SK-N-SH (cell line): ENCODE data around the gene DNHD1. TPM values are rescaled to one million over a fixed set of nuclear protein-coding genes. Genes with fewer than 3 reads are reported as not detected.

Source experiments
- CTCF ChIA-PET: fragments of 300-600, 350-600 bp; formaldehyde crosslinking; extraction: SDS; loops from one replicate; lab custom pipeline; 2021; lab: Yijun Ruan, JAX
- POLR2A ChIA-PET: fragments of 350-600 bp; sonication (Branson Sonifier 250); formaldehyde crosslinking; extraction: SDS; loops from one replicate; lab custom pipeline; 2020; ENCODE audit warnings: antibody characterized with exemption, inconsistent platforms; lab: Yijun Ruan, JAX
- DNase-seq: peaks from one replicate; pipeline ENCODE4 v3.0.0; 2012
- H2AFZ ChIP-seq: fragments of 200-600 bp; sonication (generic); 2 replicates; pipeline ENCODE4 v1.8.1; 2016; ENCODE audit warnings: antibody characterized with exemption, mild to moderate bottlenecking, low read depth
- H3F3A ChIP-seq: fragments of 200-600 bp; sonication (generic); replicated peaks from 2 replicates; pipeline ENCODE3; 2016; ENCODE audit warnings: antibody characterized with exemption, mild to moderate bottlenecking; ENCODE audit not compliant: insufficient read depth
- H3K27ac ChIP-seq, 2 experiments: fragments of 200-500 bp in 1 of 2; fragments of 200-600 bp in 1 of 2; sonication (Bioruptor generic) in 1 of 2; sonication (generic), shearing (Covaris generic) in 1 of 2; 2 replicates each; pipeline versions ENCODE4 v1.5.1 to v1.6.1; 2014 to 2016; ENCODE audit warnings: low read depth in 2 of 2, inconsistent platforms in 1 of 2, low read length in 1 of 2, mild to moderate bottlenecking in 1 of 2, mixed read lengths in 1 of 2
- H3K27me3 ChIP-seq: fragments of 200-600 bp; sonication (generic), shearing (Covaris generic); 2 replicates; pipeline ENCODE4 v1.6.1; 2016; ENCODE audit warnings: mixed run types; ENCODE audit not compliant: insufficient read depth
- H3K36me3 ChIP-seq, 2 experiments: fragments of 200-500 bp in 1 of 2; fragments of 200-600 bp in 1 of 2; sonication (Bioruptor generic) in 1 of 2; sonication (generic) in 1 of 2; replicated peaks in 1 of 2; 2 replicates each; pipeline versions ENCODE3 to v1.5.1; 2014 to 2016; ENCODE audit warnings: low read length in 1 of 2, mild to moderate bottlenecking in 1 of 2; ENCODE audit not compliant: insufficient read depth in 2 of 2, control insufficient read depth in 1 of 2
- H3K4me1 ChIP-seq, 2 experiments: fragments of 200-500 bp in 1 of 2; fragments of 200-600 bp in 1 of 2; sonication (Bioruptor generic) in 1 of 2; sonication (generic), shearing (Covaris generic) in 1 of 2; 2 replicates each; pipeline versions ENCODE4 v1.5.1 to v1.6.1; 2014 to 2016; ENCODE audit warnings: low read depth in 1 of 2, low read length in 1 of 2, mixed run types in 1 of 2; ENCODE audit not compliant: insufficient read depth in 2 of 2, control insufficient read depth in 1 of 2
- H3K4me2 ChIP-seq: fragments of 200-600 bp; sonication (generic), shearing (Covaris generic); 2 replicates; pipeline ENCODE4 v1.6.1; 2017; ENCODE audit warnings: mixed run types
- H3K4me3 ChIP-seq, 2 experiments: fragments of 200-500 bp in 1 of 2; fragments of 200-600 bp in 1 of 2; sonication (Bioruptor generic) in 1 of 2; sonication (generic), shearing (Covaris generic) in 1 of 2; 2 replicates each; pipeline versions ENCODE4 v1.5.1 to v1.8.1; 2014 to 2016; ENCODE audit warnings: low read depth in 2 of 2, inconsistent platforms in 1 of 2, low read length in 1 of 2, mild to moderate bottlenecking in 1 of 2, mixed read lengths in 1 of 2, moderate library complexity in 1 of 2
- H3K79me2 ChIP-seq: fragments of 200-600 bp; sonication (generic); 2 replicates; pipeline ENCODE4 v1.8.1; 2017; ENCODE audit warnings: mild to moderate bottlenecking; ENCODE audit not compliant: insufficient read depth
- H3K9ac ChIP-seq: fragments of 200-600 bp; sonication (generic); 2 replicates; pipeline ENCODE4 v1.6.1; 2017; ENCODE audit warnings: mixed run types
- H3K9me2 ChIP-seq: fragments of 200-600 bp; sonication (generic); 2 replicates; pipeline ENCODE4 v1.6.1; 2017; ENCODE audit warnings: mixed run types
- H3K9me3 ChIP-seq: fragments of 200-600 bp; sonication (generic); 2 replicates; pipeline ENCODE4 v1.6.1; 2017; ENCODE audit warnings: mixed run types, mild to moderate bottlenecking, moderate library complexity
- H4K20me1 ChIP-seq: fragments of 200-600 bp; sonication (generic); 2 replicates; pipeline ENCODE4 v1.6.1; 2017; ENCODE audit warnings: mild to moderate bottlenecking, mixed run types; ENCODE audit not compliant: insufficient read depth
- ELF1 ChIP-seq: IDR thresholded peaks from 2 replicates; pipeline ENCODE4 v1.4.0; 2012
- EP300 ChIP-seq, 2 experiments: IDR thresholded peaks; 2 replicates each; pipeline versions ENCODE4 v1.4.0 to v1.6.1; 2012; ENCODE audit warnings: borderline replicate concordance in 1 of 2, low read depth in 1 of 2, low read length in 1 of 2
- EZH2phosphoT487 ChIP-seq: fragments of 200-600 bp; sonication (generic); IDR thresholded peaks from 2 replicates; pipeline ENCODE4 v1.6.1; 2017; ENCODE audit warnings: low read depth, mixed run types, mild to moderate bottlenecking, antibody characterized with exemption, moderate library complexity, borderline replicate concordance
- FOSL2 ChIP-seq: IDR thresholded peaks from 2 replicates; pipeline ENCODE4 v1.4.0; 2012; ENCODE audit warnings: low read depth, mild to moderate bottlenecking, moderate library complexity, borderline replicate concordance
- FOXM1 ChIP-seq: IDR thresholded peaks from 2 replicates; pipeline ENCODE4 v1.4.0; 2012; ENCODE audit warnings: low read depth, mild to moderate bottlenecking
- GABPA ChIP-seq: IDR thresholded peaks from 2 replicates; pipeline ENCODE4 v1.4.0; 2012; ENCODE audit warnings: low read depth, mild to moderate bottlenecking
- JUND ChIP-seq: IDR thresholded peaks from 2 replicates; pipeline ENCODE4 v1.4.0; 2012
- RFX5 ChIP-seq: IDR thresholded peaks from 2 replicates; pipeline ENCODE4 v1.6.1; 2012; ENCODE audit warnings: mild to moderate bottlenecking, improper control_type of control experiment, low read length
- SIN3A ChIP-seq: IDR thresholded peaks from 2 replicates; pipeline ENCODE4 v1.6.1; 2012; ENCODE audit warnings: low read depth, mild to moderate bottlenecking, low read length, moderate library complexity, borderline replicate concordance
- SMC3 ChIP-seq: IDR thresholded peaks from 2 replicates; pipeline ENCODE4 v1.6.1; 2012; ENCODE audit warnings: low read depth, low read length, improper control_type of control experiment
- TAF1 ChIP-seq: IDR thresholded peaks from 2 replicates; pipeline ENCODE4 v1.6.1; 2012; ENCODE audit warnings: low read depth, mild to moderate bottlenecking, low read length, moderate library complexity, borderline replicate concordance
- YY1 ChIP-seq: IDR thresholded peaks from 2 replicates; pipeline ENCODE4 v1.4.0; 2012; ENCODE audit warnings: low read depth, mild to moderate bottlenecking
- WGBS: methylation state at CpG from one replicate; pipeline ENCODE4 v1.1.6; 2017; ENCODE audit warnings: low lambda C conversion rate; 5-methylcytosine and 5-hydroxymethylcytosine counted together
- polyA plus RNA-seq, 3 experiments: library from polyadenylated mRNA; depleted of rRNA; stranded (reverse); fragments of >200 nt; gene quantifications; 2 replicates each; pipeline ENCODE4 v1.2.3, GENCODE V29; 2012
- TF ChIP-seq, protein P1 (sequence below): IDR thresholded peaks from 2 replicates; pipeline ENCODE4 v1.4.0; 2012; ENCODE audit warnings: low read depth
- TF ChIP-seq, protein P2 (sequence below): fragments of 150-350 bp; IDR thresholded peaks from 2 replicates; pipeline ENCODE4 v1.6.1; 2016; ENCODE audit warnings: mild to moderate bottlenecking, low read depth, low read length
- TF ChIP-seq, protein P3 (sequence below): IDR thresholded peaks from 2 replicates; pipeline ENCODE4 v1.4.0; 2012; ENCODE audit warnings: low read depth, borderline replicate concordance
- TF ChIP-seq, protein P4 (sequence below): fragments of 200-600 bp; sonication (generic); IDR thresholded peaks from 2 replicates; pipeline ENCODE4 v1.6.1; 2017; ENCODE audit warnings: antibody characterized with exemption, mild to moderate bottlenecking, moderate library complexity
- TF ChIP-seq, protein P5 (sequence below): IDR thresholded peaks from 2 replicates; pipeline ENCODE4 v1.4.0; 2012; ENCODE audit warnings: low read depth, borderline replicate concordance
- TF ChIP-seq, protein P6 (sequence below): IDR thresholded peaks from 2 replicates; pipeline ENCODE4 v1.6.1; 2012; ENCODE audit warnings: mild to moderate bottlenecking, low read depth, low read length, moderate library complexity
- TF ChIP-seq, protein P7 (sequence below): IDR thresholded peaks from 2 replicates; pipeline ENCODE4; 2012

Gene DNHD1
- polyA plus RNA-seq, 1 of the 3 experiments (the other 2 are of a cell fraction) = 5.3 TPM

DNA sequence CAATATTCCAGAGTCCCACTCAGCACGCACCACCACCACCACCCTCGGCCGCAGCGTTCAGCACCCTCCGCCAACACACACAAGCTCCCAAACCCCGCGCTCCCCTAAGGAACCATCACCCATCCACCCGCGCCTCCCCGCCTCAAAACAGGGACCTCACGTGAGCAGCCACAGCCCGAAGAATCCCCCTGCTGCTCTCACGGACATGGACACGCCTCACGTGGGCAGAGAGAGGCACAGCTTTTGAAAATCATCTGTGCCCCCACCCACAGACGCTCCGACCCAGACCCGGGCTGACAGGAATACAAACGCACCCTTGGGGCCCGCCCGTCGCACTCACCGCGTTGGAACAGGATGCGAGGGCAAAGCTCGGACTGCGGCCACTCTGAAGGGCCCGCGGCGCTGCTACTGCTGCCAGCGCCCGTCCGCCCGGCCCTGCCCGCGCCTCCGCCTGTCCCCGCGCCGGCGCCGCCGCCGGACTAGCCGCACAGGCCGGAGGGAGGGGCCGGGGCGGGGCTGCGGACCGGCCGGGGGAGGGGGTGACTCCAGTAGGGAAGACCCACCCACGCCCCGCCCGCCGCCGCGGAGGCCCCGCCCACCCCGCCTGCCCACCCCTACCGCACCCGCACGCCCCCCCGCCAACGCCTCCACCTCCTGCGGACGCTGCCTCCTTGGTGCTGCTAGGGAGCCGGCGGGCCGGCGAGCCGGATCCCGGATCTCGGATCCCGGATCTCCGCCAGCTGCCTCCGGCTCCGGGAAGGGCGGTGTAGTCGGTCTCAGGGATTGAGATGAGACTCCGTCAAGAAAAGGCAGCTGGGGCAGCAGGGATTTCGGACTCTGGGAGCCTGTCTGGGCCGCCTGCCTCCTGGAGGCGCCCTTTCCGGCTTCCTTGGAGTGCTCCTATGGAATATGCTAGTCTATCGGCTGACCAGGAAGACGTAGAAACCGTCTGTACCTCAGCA, 23.3 kb upstream of the DNHD1 start, which contains the start of gene TRIM3:
Gene TRIM3 (minus strand): TSS at position 491 of the 962 bp plus-strand sequence. CDS start 8,246 bp downstream, outside the sequence.
- ChIA-PET CTCF (interaction anchor here (0.6 to 6.7 kb wide), 8 partner anchors 10 to 1536 kb away, joined by 3 to 32 read pairs (median 4); no protein-coding TSS in a partner anchor), POLR2A (interaction anchor here (0.6 to 1.6 kb wide), 5 partner anchors 9 to 173 kb away, joined by 3 to 4 read pairs (median 3); no protein-coding TSS in a partner anchor)
- WGBS = 0% methylated on average over 16 of the region's 87 CpGs
- no peak for TF ChIP-seq YY1
- TF ChIP-seq SIN3A = no peak; the same call in 1 of the 2 replicates
- TF ChIP-seq, protein P1, sequence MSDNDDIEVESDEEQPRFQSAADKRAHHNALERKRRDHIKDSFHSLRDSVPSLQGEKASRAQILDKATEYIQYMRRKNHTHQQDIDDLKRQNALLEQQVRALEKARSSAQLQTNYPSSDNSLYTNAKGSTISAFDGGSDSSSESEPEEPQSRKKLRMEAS = 0 out of 2 replicates have a peak, but pooled peaks have one; percentile 4
- TF ChIP-seq, protein P2, sequence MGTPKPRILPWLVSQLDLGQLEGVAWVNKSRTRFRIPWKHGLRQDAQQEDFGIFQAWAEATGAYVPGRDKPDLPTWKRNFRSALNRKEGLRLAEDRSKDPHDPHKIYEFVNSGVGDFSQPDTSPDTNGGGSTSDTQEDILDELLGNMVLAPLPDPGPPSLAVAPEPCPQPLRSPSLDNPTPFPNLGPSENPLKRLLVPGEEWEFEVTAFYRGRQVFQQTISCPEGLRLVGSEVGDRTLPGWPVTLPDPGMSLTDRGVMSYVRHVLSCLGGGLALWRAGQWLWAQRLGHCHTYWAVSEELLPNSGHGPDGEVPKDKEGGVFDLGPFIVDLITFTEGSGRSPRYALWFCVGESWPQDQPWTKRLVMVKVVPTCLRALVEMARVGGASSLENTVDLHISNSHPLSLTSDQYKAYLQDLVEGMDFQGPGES = no peak
- no peak for TF ChIP-seq FOXM1
- no peak for TF ChIP-seq JUND
- peak; percentile 31; the same call in 1 of the 2 replicates for TF ChIP-seq ELF1
- TF ChIP-seq, protein P3, sequence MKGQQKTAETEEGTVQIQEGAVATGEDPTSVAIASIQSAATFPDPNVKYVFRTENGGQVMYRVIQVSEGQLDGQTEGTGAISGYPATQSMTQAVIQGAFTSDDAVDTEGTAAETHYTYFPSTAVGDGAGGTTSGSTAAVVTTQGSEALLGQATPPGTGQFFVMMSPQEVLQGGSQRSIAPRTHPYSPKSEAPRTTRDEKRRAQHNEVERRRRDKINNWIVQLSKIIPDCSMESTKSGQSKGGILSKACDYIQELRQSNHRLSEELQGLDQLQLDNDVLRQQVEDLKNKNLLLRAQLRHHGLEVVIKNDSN = 0 out of 2 replicates have a peak, but pooled peaks have one; percentile 48
- TF ChIP-seq, protein P4, sequence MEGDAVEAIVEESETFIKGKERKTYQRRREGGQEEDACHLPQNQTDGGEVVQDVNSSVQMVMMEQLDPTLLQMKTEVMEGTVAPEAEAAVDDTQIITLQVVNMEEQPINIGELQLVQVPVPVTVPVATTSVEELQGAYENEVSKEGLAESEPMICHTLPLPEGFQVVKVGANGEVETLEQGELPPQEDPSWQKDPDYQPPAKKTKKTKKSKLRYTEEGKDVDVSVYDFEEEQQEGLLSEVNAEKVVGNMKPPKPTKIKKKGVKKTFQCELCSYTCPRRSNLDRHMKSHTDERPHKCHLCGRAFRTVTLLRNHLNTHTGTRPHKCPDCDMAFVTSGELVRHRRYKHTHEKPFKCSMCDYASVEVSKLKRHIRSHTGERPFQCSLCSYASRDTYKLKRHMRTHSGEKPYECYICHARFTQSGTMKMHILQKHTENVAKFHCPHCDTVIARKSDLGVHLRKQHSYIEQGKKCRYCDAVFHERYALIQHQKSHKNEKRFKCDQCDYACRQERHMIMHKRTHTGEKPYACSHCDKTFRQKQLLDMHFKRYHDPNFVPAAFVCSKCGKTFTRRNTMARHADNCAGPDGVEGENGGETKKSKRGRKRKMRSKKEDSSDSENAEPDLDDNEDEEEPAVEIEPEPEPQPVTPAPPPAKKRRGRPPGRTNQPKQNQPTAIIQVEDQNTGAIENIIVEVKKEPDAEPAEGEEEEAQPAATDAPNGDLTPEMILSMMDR = peak; percentile 56
- TF ChIP-seq EZH2phosphoT487 = no peak
- TF ChIP-seq, protein P5, sequence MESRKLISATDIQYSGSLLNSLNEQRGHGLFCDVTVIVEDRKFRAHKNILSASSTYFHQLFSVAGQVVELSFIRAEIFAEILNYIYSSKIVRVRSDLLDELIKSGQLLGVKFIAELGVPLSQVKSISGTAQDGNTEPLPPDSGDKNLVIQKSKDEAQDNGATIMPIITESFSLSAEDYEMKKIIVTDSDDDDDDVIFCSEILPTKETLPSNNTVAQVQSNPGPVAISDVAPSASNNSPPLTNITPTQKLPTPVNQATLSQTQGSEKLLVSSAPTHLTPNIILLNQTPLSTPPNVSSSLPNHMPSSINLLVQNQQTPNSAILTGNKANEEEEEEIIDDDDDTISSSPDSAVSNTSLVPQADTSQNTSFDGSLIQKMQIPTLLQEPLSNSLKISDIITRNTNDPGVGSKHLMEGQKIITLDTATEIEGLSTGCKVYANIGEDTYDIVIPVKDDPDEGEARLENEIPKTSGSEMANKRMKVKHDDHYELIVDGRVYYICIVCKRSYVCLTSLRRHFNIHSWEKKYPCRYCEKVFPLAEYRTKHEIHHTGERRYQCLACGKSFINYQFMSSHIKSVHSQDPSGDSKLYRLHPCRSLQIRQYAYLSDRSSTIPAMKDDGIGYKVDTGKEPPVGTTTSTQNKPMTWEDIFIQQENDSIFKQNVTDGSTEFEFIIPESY = no peak
- no peak for TF ChIP-seq EP300 (IDR thresholded peaks at IDR 0.05; ENCODE audit: borderline replicate concordance in 1 of 2, low read depth in 1 of 2, low read length in 1 of 2)
- TF ChIP-seq TAF1 = peak; percentile 41; the same call in 1 of the 2 replicates
- TF ChIP-seq GABPA = no peak
- no peak for TF ChIP-seq FOSL2
- no peak for TF ChIP-seq RFX5
- TF ChIP-seq, protein P6, sequence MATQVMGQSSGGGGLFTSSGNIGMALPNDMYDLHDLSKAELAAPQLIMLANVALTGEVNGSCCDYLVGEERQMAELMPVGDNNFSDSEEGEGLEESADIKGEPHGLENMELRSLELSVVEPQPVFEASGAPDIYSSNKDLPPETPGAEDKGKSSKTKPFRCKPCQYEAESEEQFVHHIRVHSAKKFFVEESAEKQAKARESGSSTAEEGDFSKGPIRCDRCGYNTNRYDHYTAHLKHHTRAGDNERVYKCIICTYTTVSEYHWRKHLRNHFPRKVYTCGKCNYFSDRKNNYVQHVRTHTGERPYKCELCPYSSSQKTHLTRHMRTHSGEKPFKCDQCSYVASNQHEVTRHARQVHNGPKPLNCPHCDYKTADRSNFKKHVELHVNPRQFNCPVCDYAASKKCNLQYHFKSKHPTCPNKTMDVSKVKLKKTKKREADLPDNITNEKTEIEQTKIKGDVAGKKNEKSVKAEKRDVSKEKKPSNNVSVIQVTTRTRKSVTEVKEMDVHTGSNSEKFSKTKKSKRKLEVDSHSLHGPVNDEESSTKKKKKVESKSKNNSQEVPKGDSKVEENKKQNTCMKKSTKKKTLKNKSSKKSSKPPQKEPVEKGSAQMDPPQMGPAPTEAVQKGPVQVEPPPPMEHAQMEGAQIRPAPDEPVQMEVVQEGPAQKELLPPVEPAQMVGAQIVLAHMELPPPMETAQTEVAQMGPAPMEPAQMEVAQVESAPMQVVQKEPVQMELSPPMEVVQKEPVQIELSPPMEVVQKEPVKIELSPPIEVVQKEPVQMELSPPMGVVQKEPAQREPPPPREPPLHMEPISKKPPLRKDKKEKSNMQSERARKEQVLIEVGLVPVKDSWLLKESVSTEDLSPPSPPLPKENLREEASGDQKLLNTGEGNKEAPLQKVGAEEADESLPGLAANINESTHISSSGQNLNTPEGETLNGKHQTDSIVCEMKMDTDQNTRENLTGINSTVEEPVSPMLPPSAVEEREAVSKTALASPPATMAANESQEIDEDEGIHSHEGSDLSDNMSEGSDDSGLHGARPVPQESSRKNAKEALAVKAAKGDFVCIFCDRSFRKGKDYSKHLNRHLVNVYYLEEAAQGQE = no peak
- TF ChIP-seq SMC3 = no peak
- TF ChIP-seq, protein P7, sequence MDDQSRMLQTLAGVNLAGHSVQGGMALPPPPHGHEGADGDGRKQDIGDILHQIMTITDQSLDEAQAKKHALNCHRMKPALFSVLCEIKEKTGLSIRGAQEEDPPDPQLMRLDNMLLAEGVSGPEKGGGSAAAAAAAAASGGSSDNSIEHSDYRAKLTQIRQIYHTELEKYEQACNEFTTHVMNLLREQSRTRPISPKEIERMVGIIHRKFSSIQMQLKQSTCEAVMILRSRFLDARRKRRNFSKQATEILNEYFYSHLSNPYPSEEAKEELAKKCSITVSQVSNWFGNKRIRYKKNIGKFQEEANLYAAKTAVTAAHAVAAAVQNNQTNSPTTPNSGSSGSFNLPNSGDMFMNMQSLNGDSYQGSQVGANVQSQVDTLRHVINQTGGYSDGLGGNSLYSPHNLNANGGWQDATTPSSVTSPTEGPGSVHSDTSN = no peak

More for the DNA sequence above, 23.3 kb upstream of the DNHD1 start, which contains the start of gene TRIM3:
- Histone ChIP-seq H3K9ac (peak within 1 kb of the TSS; percentile 91), H3K27me3 (no peaks in the 10 kb centered on the region), H3K4me2 (peak within 1 kb of the TSS; percentile 99), H3F3A (peaks cover 25% of the 10 kb centered on the region), H3K4me1 (peaks cover 7 to 22% of the 10 kb centered on the region in 2 experiments; a peak in 2 of 4 replicates), H3K27ac (peak within 1 kb of the TSS; percentile 93 to 96), H3K4me3 (peak within 1 kb of the TSS; percentile 63 to 96), H3K36me3 (peaks cover 6 to 24% of the 10 kb centered on the region in 2 experiments), H2AFZ (peak within 1 kb of the TSS; percentile 97), H3K79me2 (peaks cover 38% of the 10 kb centered on the region), H3K9me2 (no peaks in the 10 kb centered on the region), H3K9me3 (no peaks in the 10 kb centered on the region), H4K20me1 (no peaks in the 10 kb centered on the region)
- DNase-seq = peak; percentile 100
